OCI-LY7 (cell line): Measurements from ENCODE around the gene AARS2. TPM values are rescaled to one million over a fixed set of nuclear protein-coding genes. Genes with fewer than 3 reads are reported as not detected.

ENCODE experiments used
- BruUV-seq: library from RNA; stranded (reverse); fragments of 400-500 nt; replicated peaks from 2 replicates; lab custom pipeline; 2021; lab: Mats Ljungman, UMichigan
- CTCF ChIA-PET: fragments of 300-600 bp; sonication (Branson Sonifier 250); formaldehyde crosslinking; loops from one replicate; lab custom pipeline; 2022; ENCODE audit warnings: antibody characterized with exemption; ENCODE audit not compliant: unreplicated experiment; lab: Charles Lee
- POLR2A ChIA-PET: fragments of 300-600 bp; sonication (Branson Sonifier 250); formaldehyde crosslinking; loops from one replicate; lab custom pipeline; 2022; ENCODE audit warnings: antibody characterized with exemption; lab: Charles Lee
- DNase-seq: peaks from one replicate; pipeline ENCODE4 v3.0.0-alpha.2; 2015; ENCODE audit warnings: low spot score
- H2AFZ ChIP-seq: fragments of 200-600 bp; sonication (generic), shearing (Covaris generic); 2 replicates; pipeline ENCODE4 v1.6.1; 2014; ENCODE audit warnings: mild to moderate bottlenecking, antibody characterized with exemption, low read length, moderate library complexity
- H3K27ac ChIP-seq: fragments of 200-600 bp; sonication (generic); 2 replicates; pipeline ENCODE4 v1.5.1; 2014; ENCODE audit warnings: mixed run types, low read depth, mild to moderate bottlenecking, moderate library complexity, low read length, inconsistent platforms; ENCODE audit not compliant: poor library complexity, severe bottlenecking
- H3K36me3 ChIP-seq: fragments of 200-600 bp; sonication (generic); 2 replicates; pipeline ENCODE4 v1.6.1; 2014; ENCODE audit warnings: mild to moderate bottlenecking, antibody characterized with exemption, low read length, moderate library complexity, mixed read lengths; ENCODE audit not compliant: insufficient read depth
- H3K4me1 ChIP-seq: fragments of 200-600 bp; sonication (generic); 2 replicates; pipeline ENCODE4 v1.5.1; 2014; ENCODE audit warnings: mild to moderate bottlenecking, low read length; ENCODE audit not compliant: insufficient read depth, poor library complexity, severe bottlenecking
- H3K4me2 ChIP-seq: fragments of 200-600 bp; sonication (generic); 2 replicates; pipeline ENCODE4 v1.6.1; 2014; ENCODE audit warnings: mild to moderate bottlenecking, low read length
- H3K4me3 ChIP-seq: fragments of 200-600 bp; sonication (generic); 2 replicates; pipeline ENCODE4 v1.5.1; 2014; ENCODE audit warnings: mild to moderate bottlenecking, low read depth, low read length; ENCODE audit not compliant: poor library complexity, severe bottlenecking
- H3K79me2 ChIP-seq: fragments of 200-600 bp; sonication (generic); 2 replicates; pipeline ENCODE4 v1.6.1; 2016; ENCODE audit warnings: low read depth, mild to moderate bottlenecking, low read length, moderate library complexity, mixed read lengths; ENCODE audit not compliant: insufficient read depth
- H3K9me2 ChIP-seq: fragments of 200-600 bp; sonication (generic); 2 replicates; pipeline ENCODE4 v1.6.1; 2016; ENCODE audit warnings: mild to moderate bottlenecking, low read length, mixed read lengths; ENCODE audit not compliant: insufficient read depth
- H3K9me3 ChIP-seq: fragments of 200-600 bp; sonication (generic); 2 replicates; pipeline ENCODE4 v1.6.1; 2014; ENCODE audit warnings: mild to moderate bottlenecking, mixed run types, low read length, mixed read lengths
- H4K20me1 ChIP-seq: fragments of 200-600 bp; sonication (generic); 2 replicates; pipeline ENCODE4 v1.6.1; 2014; ENCODE audit warnings: mild to moderate bottlenecking, antibody characterized with exemption, low read length, moderate library complexity, mixed read lengths; ENCODE audit not compliant: insufficient read depth
- EZH2phosphoT487 ChIP-seq: fragments of 200-600 bp; sonication (generic); IDR thresholded peaks from 2 replicates; pipeline ENCODE4 v1.6.1; 2018; ENCODE audit warnings: low read depth, borderline replicate concordance, mild to moderate bottlenecking, mixed run types, antibody characterized with exemption, low read length, moderate library complexity, mixed read lengths
- intact Hi-C: fragments of 100-400 bp; cut with micrococcal nuclease; formaldehyde crosslinking; loops from one replicate; pipeline ENCODE4 v1.10.0; 2022; ENCODE audit not compliant: unreplicated experiment
- total RNA-seq, 2 experiments: library from RNA; depleted of rRNA in 1 of 2; stranded (reverse); fragments of >200 nt in 1 of 2; shearing (Covaris generic) in 1 of 2; gene quantifications; 2 replicates each; pipeline ENCODE4 v1.2.3, GENCODE V29; 2014 to 2022
- TF ChIP-seq, protein P1 (sequence below): fragments of 200-600 bp; sonication (generic); conservative IDR thresholded peaks from 2 replicates; pipeline ENCODE4 v1.5.1; 2014; ENCODE audit warnings: mild to moderate bottlenecking, antibody characterized with exemption, low read length, moderate library complexity, mixed read lengths

The AARS2 gene
- total RNA-seq, 2 experiments from 2014 or later = 20.7 to 22.0 TPM

DNA sequence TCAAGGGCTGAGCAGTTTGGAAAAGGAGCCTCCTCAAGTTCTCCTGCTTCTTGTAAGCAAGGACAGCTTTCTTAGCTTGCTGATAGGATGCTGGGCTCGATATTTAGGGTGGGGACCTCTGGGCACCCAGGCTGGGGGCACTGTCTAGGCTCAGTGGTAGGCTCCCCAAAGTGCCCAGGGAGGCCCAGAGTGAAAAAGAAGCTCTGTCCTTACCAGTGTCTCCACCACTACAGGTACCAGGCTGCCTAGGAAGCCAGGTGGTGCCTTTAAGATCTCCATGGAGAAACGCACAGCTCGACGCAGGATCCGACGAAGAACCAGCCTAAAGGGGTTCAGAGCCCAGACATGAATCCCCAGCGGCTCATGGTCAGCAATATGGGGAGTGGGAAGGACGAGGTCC, 6.4 kb downstream of the AARS2 start:
- no peak for DNase-seq
- H3K4me1 ChIP-seq = peaks cover 1% of the 10 kb centered on the region
- no peaks in the 10 kb centered on the region for H3K9me2 ChIP-seq
- no peak for TF ChIP-seq EZH2phosphoT487
- TF ChIP-seq, protein P1, sequence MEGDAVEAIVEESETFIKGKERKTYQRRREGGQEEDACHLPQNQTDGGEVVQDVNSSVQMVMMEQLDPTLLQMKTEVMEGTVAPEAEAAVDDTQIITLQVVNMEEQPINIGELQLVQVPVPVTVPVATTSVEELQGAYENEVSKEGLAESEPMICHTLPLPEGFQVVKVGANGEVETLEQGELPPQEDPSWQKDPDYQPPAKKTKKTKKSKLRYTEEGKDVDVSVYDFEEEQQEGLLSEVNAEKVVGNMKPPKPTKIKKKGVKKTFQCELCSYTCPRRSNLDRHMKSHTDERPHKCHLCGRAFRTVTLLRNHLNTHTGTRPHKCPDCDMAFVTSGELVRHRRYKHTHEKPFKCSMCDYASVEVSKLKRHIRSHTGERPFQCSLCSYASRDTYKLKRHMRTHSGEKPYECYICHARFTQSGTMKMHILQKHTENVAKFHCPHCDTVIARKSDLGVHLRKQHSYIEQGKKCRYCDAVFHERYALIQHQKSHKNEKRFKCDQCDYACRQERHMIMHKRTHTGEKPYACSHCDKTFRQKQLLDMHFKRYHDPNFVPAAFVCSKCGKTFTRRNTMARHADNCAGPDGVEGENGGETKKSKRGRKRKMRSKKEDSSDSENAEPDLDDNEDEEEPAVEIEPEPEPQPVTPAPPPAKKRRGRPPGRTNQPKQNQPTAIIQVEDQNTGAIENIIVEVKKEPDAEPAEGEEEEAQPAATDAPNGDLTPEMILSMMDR = no peak
- no peak overlapping the region for H2AFZ ChIP-seq
- POLR2A ChIA-PET = no interaction called here
- peaks cover 87% of the 10 kb centered on the region for H3K36me3 ChIP-seq
- no peak overlapping the region for H3K4me2 ChIP-seq
- intact Hi-C loops = no loop called here
- no peak overlapping the region for H3K27ac ChIP-seq
- no peak overlapping the region for H3K4me3 ChIP-seq
- no TSS peak for BruUV-seq
- H3K79me2 ChIP-seq = no peaks in the 10 kb centered on the region
- H4K20me1 ChIP-seq = no peaks in the 10 kb centered on the region
- no peaks in the 10 kb centered on the region for H3K9me3 ChIP-seq
- CTCF ChIA-PET = no interaction called here

DNA sequence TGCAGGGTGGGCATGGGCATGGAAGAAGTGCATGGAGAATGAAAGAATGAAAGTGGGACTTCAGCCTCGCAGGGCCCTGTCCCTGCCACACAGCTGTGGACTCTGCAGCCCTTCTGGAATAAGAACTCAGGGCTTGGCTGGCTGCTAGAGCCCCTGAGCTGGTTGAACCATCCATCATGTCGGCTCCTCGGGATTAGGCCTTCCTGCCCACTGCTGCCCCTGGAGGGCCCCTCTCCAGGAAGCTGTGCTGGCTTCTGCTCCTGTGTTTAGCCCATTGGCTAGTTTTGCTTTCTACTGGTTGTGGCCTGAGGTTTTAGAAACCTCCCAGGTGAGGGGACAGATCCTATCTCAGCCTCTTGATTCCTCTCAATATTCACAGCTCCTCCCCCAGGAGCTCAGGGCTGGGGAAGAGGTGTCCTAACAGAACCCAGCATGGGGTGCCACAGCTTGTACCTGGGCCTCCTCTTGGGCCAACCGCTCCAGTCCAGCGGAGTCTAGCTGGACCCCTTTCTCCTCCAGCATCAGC, 7.9 kb downstream of the AARS2 start:
- ChIA-PET POLR2A (no interaction called here), CTCF (interaction anchor here (0.9 kb wide), 1 partner anchor 20 kb away, joined by 4 read pairs; no protein-coding TSS in a partner anchor)
- intact Hi-C loops = no loop called here

More for the DNA sequence above, 7.9 kb downstream of the AARS2 start:
- Histone ChIP-seq H4K20me1 (no peaks in the 10 kb centered on the region), H3K79me2 (no peaks in the 10 kb centered on the region), H3K27ac (no peak overlapping the region), H2AFZ (no peak overlapping the region), H3K4me3 (no peak overlapping the region), H3K36me3 (peaks cover 87% of the 10 kb centered on the region), H3K9me3 (no peaks in the 10 kb centered on the region), H3K4me2 (no peak overlapping the region), H3K4me1 (no peaks in the 10 kb centered on the region), H3K9me2 (no peaks in the 10 kb centered on the region)
- no peak for DNase-seq
- TF ChIP-seq, protein P1 = no peak
- no peak for TF ChIP-seq EZH2phosphoT487
- BruUV-seq = no TSS peak
